ENCODE results near the gene NDUFA12.

DNA sequence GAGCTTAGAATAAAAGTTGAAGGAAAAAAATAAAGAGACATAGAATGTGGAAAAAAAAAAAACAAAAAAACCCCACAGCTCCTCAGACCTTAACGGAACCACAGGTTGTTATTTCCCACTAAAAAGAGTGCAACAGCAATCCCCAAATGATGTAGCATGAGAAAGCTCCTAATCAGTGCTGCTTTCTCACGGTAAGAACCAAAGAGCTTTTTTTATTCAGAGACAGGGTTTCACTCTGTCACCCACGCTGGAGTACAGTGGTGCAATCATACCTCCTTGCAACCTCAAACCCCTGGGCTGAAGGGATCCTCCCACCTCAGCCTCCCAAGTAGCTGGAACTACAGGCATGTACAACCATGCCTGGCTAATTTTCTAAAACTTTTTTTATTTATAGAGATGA, 13.3 kb downstream of the NDUFA12 start:
- TF ChIP-seq CTCF (IDR thresholded peaks at IDR 0.05) = no peak
- no peak for TF ChIP-seq POLR2A (IDR thresholded peaks at IDR 0.05)
- TF ChIP-seq EP300 (IDR thresholded peaks at IDR 0.05) = no peak

Data from tibial nerve (tissue), 4 donors.